Endodermal cell (in vitro differentiated cells): Measurements from ENCODE around the gene PPP1R15A. TPM values are rescaled to one million over a fixed set of nuclear protein-coding genes. Genes with fewer than 3 reads are reported as not detected.

ENCODE experiments used
- DNase-seq: peaks from one replicate; pipeline ENCODE4 v3.0.0-alpha.2; 2017
- H3K27ac ChIP-seq: 2 replicates; pipeline ENCODE4 v1.5.1; 2013; ENCODE audit warnings: mild to moderate bottlenecking, low read depth, low read length, moderate library complexity
- H3K27me3 ChIP-seq: 2 replicates; pipeline ENCODE4 v1.6.1; 2013; ENCODE audit warnings: mild to moderate bottlenecking, low read length, moderate library complexity; ENCODE audit not compliant: insufficient read depth, control insufficient read depth, poor library complexity, severe bottlenecking
- H3K36me3 ChIP-seq: 2 replicates; pipeline ENCODE4 v1.7.0; 2013; ENCODE audit warnings: mild to moderate bottlenecking, low read length, moderate library complexity; ENCODE audit not compliant: control insufficient read depth, insufficient read depth
- H3K4me1 ChIP-seq: one replicate; pipeline ENCODE4 v1.7.0; 2013; ENCODE audit warnings: low read length; ENCODE audit not compliant: control insufficient read depth, insufficient read depth
- H3K4me3 ChIP-seq: 2 replicates; pipeline ENCODE4 v1.5.1; 2013; ENCODE audit warnings: mild to moderate bottlenecking, low read length, moderate library complexity
- H3K9ac ChIP-seq: 2 replicates; pipeline ENCODE4 v1.6.1; 2013; ENCODE audit warnings: mild to moderate bottlenecking, low read length, moderate library complexity; ENCODE audit not compliant: poor library complexity, severe bottlenecking; ENCODE audit errors: extremely low read depth
- H3K9me3 ChIP-seq: 2 replicates; pipeline ENCODE4 v1.6.1; 2013; ENCODE audit warnings: mild to moderate bottlenecking, low read length, moderate library complexity; ENCODE audit not compliant: control insufficient read depth
- H3K27ac Mint-ChIP-seq: 2 replicates; pipeline ENCODE4 v1.8.0; 2020; ENCODE audit warnings: mixed read lengths
- H3K27me3 Mint-ChIP-seq: 2 replicates; pipeline ENCODE4 v1.8.0; 2021; ENCODE audit warnings: mild to moderate bottlenecking, mixed read lengths; ENCODE audit not compliant: insufficient read depth
- H3K36me3 Mint-ChIP-seq: 2 replicates; pipeline ENCODE4 v1.8.0; 2020; ENCODE audit warnings: low read depth, mixed read lengths
- H3K4me1 Mint-ChIP-seq: 2 replicates; pipeline ENCODE4 v1.8.0; 2020; ENCODE audit warnings: mixed read lengths
- H3K4me3 Mint-ChIP-seq: 2 replicates; pipeline ENCODE4 v1.8.0; 2020; ENCODE audit warnings: mild to moderate bottlenecking, moderate library complexity, mixed read lengths
- H3K9me3 Mint-ChIP-seq: 2 replicates; pipeline ENCODE4 v1.8.0; 2020; ENCODE audit warnings: mild to moderate bottlenecking, mixed read lengths
- CTCF ChIP-seq: fragments of 200-600 bp; sonication (generic); conservative IDR thresholded peaks from 2 replicates; pipeline ENCODE4 v1.5.0; 2021; ENCODE audit warnings: antibody characterized with exemption, mild to moderate bottlenecking
- WGBS, 2 experiments: methylation state at CpG; one replicate each; pipeline versions ENCODE4 v1.1.5 to v1.1.7; 2013; ENCODE audit warnings: missing lambda C conversion rate in 2 of 2, mixed read lengths in 1 of 2; ENCODE audit not compliant: insufficient coverage in 1 of 2, insufficient read length in 1 of 2; 5-methylcytosine and 5-hydroxymethylcytosine counted together
- total RNA-seq, 2 donors: library from RNA; stranded (reverse); fragmentation: NEBNext Ultra II Directional in 1 of 2; extraction: Animal tissue kit (Norgen Biotek cat#: 25700) in 1 of 2; gene quantifications; 2 replicates in 1 of 2; 3 replicates in 1 of 2; pipeline ENCODE4 v1.2.1, GENCODE V29; 2021

Gene PPP1R15A
- total RNA-seq, 2 donors from 2014 or later: 41.5 to 45.0 TPM

- peaks cover 17% of the 10 kb centered on the region for H3K36me3 ChIP-seq
- no peak overlapping the region for H3K4me3 ChIP-seq
- Mint-ChIP-seq H3K4me1 (peaks cover 23% of the 10 kb centered on the region), H3K4me3 (no peak overlapping the region), H3K36me3 (peaks cover 28% of the 10 kb centered on the region), H3K9me3 (no peaks in the 10 kb centered on the region), H3K27me3 (no peaks in the 10 kb centered on the region), H3K27ac (peak overlapping the region; percentile 8)
- H3K9ac ChIP-seq: no peak overlapping the region
- 77 to 84% methylated on average over 3 to 5 of the region's 5 CpGs for WGBS, 2 experiments
- DNase-seq: peak; percentile 59
- no peaks in the 10 kb centered on the region for H3K4me1 ChIP-seq
- no peaks in the 10 kb centered on the region for H3K27me3 ChIP-seq
- TF ChIP-seq CTCF: no peak
- H3K27ac ChIP-seq: no peak overlapping the region
- H3K9me3 ChIP-seq: no peaks in the 10 kb centered on the region
Observed at GRCh38 chr19:48833977-48834376, 38.2 kb upstream of the PPP1R15A start.

GRCh38 chr19:48835734-48836088 lies 36.5 kb upstream of the PPP1R15A start:
- H3K4me3 Mint-ChIP-seq: peak overlapping the region; percentile 88
- Histone ChIP-seq H3K4me1 (no peaks in the 10 kb centered on the region), H3K9ac (peak overlapping the region; percentile 91), H3K4me3 (peak overlapping the region; percentile 93), H3K9me3 (no peaks in the 10 kb centered on the region), H3K36me3 (peaks cover 17% of the 10 kb centered on the region), H3K27ac (peak overlapping the region; percentile 75), H3K27me3 (no peaks in the 10 kb centered on the region)
- H3K9me3 Mint-ChIP-seq: no peaks in the 10 kb centered on the region
- H3K27ac Mint-ChIP-seq: peak overlapping the region; percentile 98
- H3K27me3 Mint-ChIP-seq: no peaks in the 10 kb centered on the region
- DNase-seq: peak; percentile 99
- 3 to 5% methylated on average over 12 of the region's 12 CpGs for WGBS, 2 experiments
- peaks cover 25% of the 10 kb centered on the region for H3K36me3 Mint-ChIP-seq
- TF ChIP-seq CTCF: peak; percentile 96
- H3K4me1 Mint-ChIP-seq: peaks cover 16% of the 10 kb centered on the region

GRCh38 chr19:48836089-48837017 lies 35.9 kb upstream of the PPP1R15A start, which contains the start of gene HSD17B14:
Gene HSD17B14 (minus strand): TSS chr19:48836491. CDS start chr19:48836411, 80 bp downstream.
- Histone ChIP-seq H3K4me1 (no peaks in the 10 kb centered on the region), H3K27me3 (no peaks in the 10 kb centered on the region), H3K36me3 (peaks cover 11% of the 10 kb centered on the region), H3K4me3 (peak within 1 kb of the TSS; percentile 93), H3K9ac (peak within 1 kb of the TSS; percentile 91), H3K9me3 (no peaks in the 10 kb centered on the region), H3K27ac (peak within 1 kb of the TSS; percentile 75)
- peak; percentile 93 for DNase-seq
- 2 to 4% methylated on average over 14 to 35 of the region's 35 CpGs for WGBS, 2 experiments
- H3K9me3 Mint-ChIP-seq: no peaks in the 10 kb centered on the region
- peak; percentile 0 for TF ChIP-seq CTCF
- no peaks in the 10 kb centered on the region for H3K27me3 Mint-ChIP-seq
- H3K36me3 Mint-ChIP-seq: peaks cover 20% of the 10 kb centered on the region
- peak within 1 kb of the TSS; percentile 88 for H3K4me3 Mint-ChIP-seq
- H3K4me1 Mint-ChIP-seq: peaks cover 16% of the 10 kb centered on the region
- H3K27ac Mint-ChIP-seq: peak within 1 kb of the TSS; percentile 98
